NCI-H2107 treated with DMSO at 0.1 percent for 48 hours (cell line): ENCODE measurements around the gene NFIX.

Experiments used
- DNase-seq: peaks from one replicate; lab custom pipeline; 2025; ENCODE audit not compliant: unreplicated experiment; lab: John Stamatoyannopoulos, UW

The NFIX gene

GRCh38 chr19:13019332-13019731 lies 24.1 kb downstream of the NFIX start:
- DNase-seq: no peak

GRCh38 chr19:13020002-13020414 lies 24.7 kb downstream of the NFIX start:
- no peak for DNase-seq

- peak; percentile 30 for DNase-seq
These were observed 27.0 kb downstream of the NFIX start for GRCh38 chr19:13022111-13022858.

- DNase-seq: peak; percentile 92
These were observed 27.8 kb downstream of the NFIX start for GRCh38 chr19:13022859-13023636.

GRCh38 chr19:13023656-13024055 lies 28.4 kb downstream of the NFIX start:
- DNase-seq: peak; percentile 24

GRCh38 chr19:13024126-13024950 lies 29.1 kb downstream of the NFIX start:
- peak; percentile 55 for DNase-seq

GRCh38 chr19:13024951-13025697 lies 29.8 kb downstream of the NFIX start:
- DNase-seq: peak; percentile 55

- DNase-seq: no peak
These were observed 30.7 kb downstream of the NFIX start for GRCh38 chr19:13025819-13026456.

GRCh38 chr19:13026462-13027370 lies 31.4 kb downstream of the NFIX start:
- peak; percentile 62 for DNase-seq

- DNase-seq: no peak
These were observed 32.3 kb downstream of the NFIX start for GRCh38 chr19:13027557-13027956.

- no peak for DNase-seq
These were observed 32.8 kb downstream of the NFIX start for GRCh38 chr19:13028027-13028426.

GRCh38 chr19:13029301-13029880 lies 34.1 kb downstream of the NFIX start:
- no peak for DNase-seq

GRCh38 chr19:13029893-13030292 lies 34.6 kb downstream of the NFIX start:
- DNase-seq: no peak

- peak; percentile 59 for DNase-seq
These were observed 36.8 kb downstream of the NFIX start for GRCh38 chr19:13031917-13032623.

- DNase-seq: no peak
These were observed 37.6 kb downstream of the NFIX start for GRCh38 chr19:13032837-13033236.

GRCh38 chr19:13033244-13033643 lies 38.0 kb downstream of the NFIX start:
- DNase-seq: no peak

GRCh38 chr19:13033819-13034611 lies 38.7 kb downstream of the NFIX start:
- peak; percentile 30 for DNase-seq
